GM23248 (cell line): ENCODE data around the gene ZDHHC24.
"Not testable (repeated sequence)": the region's sequence is repeated elsewhere in the genome, so short reads cannot be mapped to it uniquely, and the experiment has no call there.

ENCODE experiments used
- EZH2 ChIP-seq: fragments of 200-600 bp; sonication (generic); IDR thresholded peaks from 2 replicates; pipeline ENCODE4 v1.6.1; 2018; ENCODE audit warnings: antibody characterized with exemption, mild to moderate bottlenecking; ENCODE audit not compliant: insufficient read depth, poor library complexity, severe bottlenecking
- EZH2phosphoT487 ChIP-seq: fragments of 200-600 bp; sonication (generic); IDR thresholded peaks from 2 replicates; pipeline ENCODE4 v1.6.1; 2018; ENCODE audit warnings: antibody characterized with exemption, moderate library complexity, mild to moderate bottlenecking, low read depth; ENCODE audit not compliant: insufficient read depth

DNA sequence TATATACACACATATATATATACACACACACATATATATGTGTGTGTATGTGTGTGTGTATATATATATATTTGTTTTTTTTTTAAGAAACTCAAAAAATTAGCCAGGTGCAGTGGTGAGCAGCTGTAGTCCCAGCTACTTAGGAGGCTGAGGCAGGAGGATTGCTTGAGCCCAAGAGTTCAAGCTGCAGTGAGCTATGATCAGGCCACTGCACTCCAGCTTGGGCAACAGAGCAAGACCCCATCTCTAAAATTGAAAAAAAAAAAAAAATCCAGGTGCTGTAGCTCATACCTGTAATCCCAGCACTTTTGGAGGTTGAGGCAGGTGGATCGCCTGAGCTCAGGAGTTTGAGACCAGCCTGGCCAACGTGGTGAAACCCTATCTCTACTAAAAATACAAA, 43.5 kb upstream of the ZDHHC24 start:
- TF ChIP-seq EZH2phosphoT487, EZH2: not testable (repeated sequence)
